HCT116 (cell line): ENCODE measurements around the gene DHX15. TPM values are rescaled to one million over a fixed set of nuclear protein-coding genes. Genes with fewer than 3 reads are reported as not detected.

ENCODE experiments used
- ATAC-seq: fragments of 200-7000 bp; cut with Tn5 transposase; 2 replicates; pipeline ENCODE4 v1.9.1; 2020; ENCODE audit warnings: mild to moderate bottlenecking, moderate library complexity
- BruUV-seq: library from RNA; stranded (reverse); fragments of 400-500 nt; replicated peaks from 2 replicates; lab custom pipeline; 2021; lab: Mats Ljungman, UMichigan
- CTCF ChIA-PET: fragments of 300-600 bp; sonication (Branson Sonifier 250); formaldehyde crosslinking; loops from one replicate; lab custom pipeline; 2021; ENCODE audit warnings: antibody characterized with exemption; lab: Charles Lee
- POLR2A ChIA-PET: fragments of 300-600, 350-600 bp; sonication (Branson Sonifier 250); formaldehyde crosslinking; loops from one replicate; lab custom pipeline; 2021; ENCODE audit warnings: antibody characterized with exemption; lab: Charles Lee
- RAD21 ChIA-PET, 2 experiments: fragments of 300-600 bp; sonication (Branson Sonifier 250); formaldehyde crosslinking; loops; one replicate each; lab custom pipeline; 2023; ENCODE audit warnings: low total read pairs in 2 of 2; ENCODE audit not compliant: uncharacterized antibody in 2 of 2, unreplicated experiment in 2 of 2, low non-redundant PET in 1 of 2; lab: Charles Lee
- DNase-seq: peaks from one replicate; pipeline ENCODE4 v3.0.0-alpha.2; 2010; ENCODE audit warnings: low read depth, low spot score
- H2AFZ ChIP-seq: fragments of 200-600 bp; shearing (Covaris generic), sonication (generic); 2 replicates; pipeline ENCODE4 v1.6.1; 2017; ENCODE audit warnings: low read depth, mixed run types, mixed read lengths, antibody characterized with exemption, low read length; ENCODE audit not compliant: poor library complexity, severe bottlenecking
- H3K27ac ChIP-seq: 2 replicates; pipeline ENCODE4 v1.5.1; 2012; ENCODE audit warnings: low read depth, low read length
- H3K27me3 ChIP-seq: fragments of 200-600 bp; sonication (generic); 2 replicates; pipeline ENCODE4 v1.6.1; 2016; ENCODE audit warnings: mixed run types, low read length, mixed read lengths; ENCODE audit not compliant: insufficient read depth
- H3K36me3 ChIP-seq, 2 experiments: fragments of 200-500 bp in 1 of 2; fragments of 200-600 bp in 1 of 2; sonication (Bioruptor generic) in 1 of 2; sonication (generic) in 1 of 2; 2 replicates each; pipeline versions ENCODE4 v1.5.1 to v1.6.1; 2014 to 2016; ENCODE audit warnings: low read length in 2 of 2, inconsistent platforms in 1 of 2, mixed read lengths in 1 of 2, mixed run types in 1 of 2; ENCODE audit not compliant: insufficient read depth in 2 of 2, control insufficient read depth in 1 of 2
- H3K4me1 ChIP-seq, 2 experiments: fragments of 200-600 bp in 1 of 2; sonication (generic) in 1 of 2; 2 replicates each; pipeline versions ENCODE4 v1.5.1 to v1.6.1; 2012 to 2017; ENCODE audit warnings: low read length in 2 of 2, inconsistent platforms in 1 of 2, mild to moderate bottlenecking in 1 of 2, mixed read lengths in 1 of 2, mixed run types in 1 of 2, moderate library complexity in 1 of 2; ENCODE audit not compliant: insufficient read depth in 2 of 2, control insufficient read depth in 1 of 2
- H3K4me2 ChIP-seq: fragments of 200-600 bp; sonication (generic); 2 replicates; pipeline ENCODE4 v1.6.1; 2017; ENCODE audit warnings: mixed run types, low read length, mixed read lengths
- H3K4me3 ChIP-seq, 2 experiments: fragments of 200-600 bp in 1 of 2; sonication (generic) in 1 of 2; replicated peaks in 1 of 2; 2 replicates each; pipeline ENCODE4 v1.5.1; 2011 to 2016; ENCODE audit warnings: low read length in 2 of 2, control low read depth in 1 of 2, low read depth in 1 of 2, mild to moderate bottlenecking in 1 of 2, mixed read lengths in 1 of 2, mixed run types in 1 of 2
- H3K79me2 ChIP-seq: fragments of 200-600 bp; sonication (generic); 2 replicates; pipeline ENCODE4 v1.6.1; 2017; ENCODE audit warnings: mild to moderate bottlenecking, mixed run types, low read length, moderate library complexity, mixed read lengths; ENCODE audit not compliant: insufficient read depth
- H3K9ac ChIP-seq: fragments of 200-600 bp; sonication (generic); 2 replicates; pipeline ENCODE4 v1.6.1; 2016; ENCODE audit warnings: low read length, mixed read lengths
- H3K9me2 ChIP-seq: fragments of 200-600 bp; sonication (generic), shearing (Covaris generic); 2 replicates; pipeline ENCODE4 v1.6.1; 2017; ENCODE audit warnings: mixed run types, mild to moderate bottlenecking, moderate library complexity; ENCODE audit not compliant: insufficient read depth
- H3K9me3 ChIP-seq, 2 experiments: fragments of 200-500 bp in 1 of 2; fragments of 200-600 bp in 1 of 2; sonication (Bioruptor generic) in 1 of 2; sonication (generic) in 1 of 2; 2 replicates each; pipeline ENCODE4 v1.6.1; 2014 to 2017; ENCODE audit warnings: low read length in 2 of 2, mixed read lengths in 2 of 2, inconsistent platforms in 1 of 2, low read depth in 1 of 2, mild to moderate bottlenecking in 1 of 2, mixed run types in 1 of 2, moderate library complexity in 1 of 2; ENCODE audit not compliant: control insufficient read depth in 1 of 2, insufficient read depth in 1 of 2
- H4K20me1 ChIP-seq: fragments of 200-600 bp; sonication (generic), shearing (Covaris generic); 2 replicates; pipeline ENCODE4 v1.6.1; 2017; ENCODE audit warnings: mixed run types, mild to moderate bottlenecking, moderate library complexity; ENCODE audit not compliant: insufficient read depth
- ATF3 ChIP-seq: IDR thresholded peaks from 2 replicates; pipeline ENCODE4 v1.6.1; 2012
- CBX3 ChIP-seq: IDR thresholded peaks from 2 replicates; pipeline ENCODE4 v1.6.1; 2012; ENCODE audit warnings: low read depth
- CEBPB ChIP-seq: IDR thresholded peaks from 2 replicates; pipeline ENCODE4 v1.6.1; 2012; ENCODE audit warnings: low read depth
- ELF1 ChIP-seq: IDR thresholded peaks from 2 replicates; pipeline ENCODE4 v1.6.1; 2012; ENCODE audit warnings: low read depth, borderline replicate concordance
- EZH2 ChIP-seq: fragments of 200-600 bp; sonication (generic); IDR thresholded peaks from 2 replicates; pipeline ENCODE4 v1.6.1; 2017; ENCODE audit warnings: antibody characterized with exemption, mixed run types
- EZH2phosphoT487 ChIP-seq: fragments of 200-600 bp; IDR thresholded peaks from 2 replicates; pipeline ENCODE4 v1.6.1; 2018; ENCODE audit warnings: antibody characterized with exemption, borderline replicate concordance
- POLR2A ChIP-seq: IDR thresholded peaks from 2 replicates; pipeline ENCODE4 v1.7.0; 2011; ENCODE audit warnings: borderline replicate concordance; ENCODE audit not compliant: insufficient read depth, insufficient read length; ENCODE audit errors: extremely low read depth
- POLR2AphosphoS5 ChIP-seq: IDR thresholded peaks from 2 replicates; pipeline ENCODE4 v1.6.1; 2011; ENCODE audit warnings: mild to moderate bottlenecking, low read depth, low read length, moderate library complexity
- RAD21 ChIP-seq: IDR thresholded peaks from 2 replicates; pipeline ENCODE4 v1.6.1; 2012; ENCODE audit warnings: low read depth, mild to moderate bottlenecking
- SIN3A ChIP-seq: IDR thresholded peaks from 2 replicates; pipeline ENCODE4 v1.6.1; 2012; ENCODE audit warnings: low read depth
- SP1 ChIP-seq: IDR thresholded peaks from 2 replicates; pipeline ENCODE4 v1.6.1; 2012; ENCODE audit warnings: low read depth
- YY1 ChIP-seq: IDR thresholded peaks from 2 replicates; pipeline ENCODE4 v1.6.1; 2011; ENCODE audit warnings: low read length, low read depth, moderate library complexity, mild to moderate bottlenecking; ENCODE audit not compliant: insufficient replicate concordance; ENCODE audit errors: extremely low read depth
- ZBTB33 ChIP-seq: IDR thresholded peaks from 2 replicates; pipeline ENCODE4 v1.6.1; 2011; ENCODE audit warnings: mild to moderate bottlenecking, low read length, moderate library complexity; ENCODE audit not compliant: insufficient replicate concordance; ENCODE audit errors: extremely low read depth
- ZFX ChIP-seq: fragments of 450-650 bp; IDR thresholded peaks from 2 replicates; pipeline ENCODE4 v1.6.1; 2017
- intact Hi-C: fragments of 100-400 bp; cut with micrococcal nuclease; formaldehyde crosslinking; loops from 2 replicates; pipeline ENCODE4 v1.10.0; 2022
- total RNA-seq: library from RNA; stranded (reverse); gene quantifications from one replicate; pipeline ENCODE4 v1.2.1, GENCODE V29; 2021; ENCODE audit not compliant: unreplicated experiment
- TF ChIP-seq, protein P1 (sequence below): IDR thresholded peaks from 2 replicates; pipeline ENCODE4 v1.6.1; 2012
- TF ChIP-seq, protein P2 (sequence below): IDR thresholded peaks from 2 replicates; pipeline ENCODE4 v1.6.1; 2012; ENCODE audit warnings: low read depth

Gene DHX15
- total RNA-seq, 1 experiment from 2014 or later = 195 TPM

DNA sequence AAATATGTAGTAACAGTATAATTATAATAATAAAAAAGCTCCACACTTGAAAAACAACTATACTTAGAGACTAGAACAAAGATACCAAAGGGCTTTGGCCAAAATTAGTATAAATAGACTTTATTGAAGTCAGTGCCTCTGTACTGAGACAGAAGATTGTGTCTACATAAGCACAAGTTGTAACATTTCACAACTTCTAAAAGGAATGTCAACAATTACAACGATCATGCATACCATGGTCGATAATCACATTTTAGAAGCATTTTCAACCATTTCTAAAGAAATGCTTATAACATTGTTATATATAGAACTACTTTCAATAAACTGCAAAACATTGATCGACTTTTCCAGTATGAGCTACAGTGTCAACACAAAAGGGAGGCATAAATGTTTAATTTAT, 57.0 kb downstream of the DHX15 start:
- POLR2A ChIA-PET = no interaction called here
- TF ChIP-seq SIN3A = no peak
- DNase-seq (no peak), ATAC-seq (no peak)
- Histone ChIP-seq H3K4me2 (no peak overlapping the region), H2AFZ (no peak overlapping the region), H4K20me1 (peaks cover 32% of the 10 kb centered on the region; the same call in 1 of the 2 replicates), H3K4me3 (no peak overlapping the region), H3K9ac (no peak overlapping the region), H3K36me3 (peaks cover 43 to 58% of the 10 kb centered on the region in 2 experiments), H3K27me3 (no peaks in the 10 kb centered on the region), H3K9me2 (no peaks in the 10 kb centered on the region), H3K4me1 (no peaks in the 10 kb centered on the region), H3K79me2 (peaks cover 97% of the 10 kb centered on the region), H3K9me3 (no peaks in the 10 kb centered on the region), H3K27ac (no peak overlapping the region)
- RAD21 ChIA-PET = no interaction called here
- BruUV-seq = no TSS peak
- intact Hi-C loops = no loop called here
- CTCF ChIA-PET = no interaction called here

DNA sequence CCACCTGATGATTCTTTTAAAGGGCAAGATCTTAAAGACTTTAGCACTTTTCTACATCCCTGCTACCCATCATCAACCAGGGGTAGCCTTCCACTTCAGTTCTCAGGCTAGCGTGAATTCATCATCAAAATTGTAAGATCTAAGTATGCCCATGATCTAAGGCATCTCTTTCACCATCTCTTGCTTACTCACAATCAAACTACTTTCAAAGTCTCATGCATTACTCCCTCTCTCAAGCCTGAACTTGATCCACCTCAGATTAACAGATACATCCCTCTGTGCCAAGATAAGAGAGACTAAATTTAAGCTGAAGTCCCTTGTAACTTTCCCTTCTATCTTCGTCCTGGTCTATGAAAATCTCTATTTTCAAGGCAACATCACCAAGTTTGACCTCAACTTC, 62.8 kb downstream of the DHX15 start:
- Histone ChIP-seq H4K20me1 (peaks cover 40% of the 10 kb centered on the region; the same call in 1 of the 2 replicates), H3K4me2 (no peak overlapping the region), H3K27me3 (no peaks in the 10 kb centered on the region), H3K9me3 (no peaks in the 10 kb centered on the region), H2AFZ (no peak overlapping the region), H3K79me2 (peaks cover 97% of the 10 kb centered on the region), H3K4me1 (no peaks in the 10 kb centered on the region), H3K27ac (no peak overlapping the region), H3K9ac (no peak overlapping the region), H3K9me2 (no peaks in the 10 kb centered on the region), H3K4me3 (no peak overlapping the region), H3K36me3 (peaks cover 11 to 35% of the 10 kb centered on the region in 2 experiments; a peak in 3 of 4 replicates)
- ATAC-seq = no peak
- RAD21 ChIA-PET = no interaction called here
- DNase-seq = no peak
- CTCF ChIA-PET = no interaction called here
- intact Hi-C loops = no loop called here
- BruUV-seq = no TSS peak
- POLR2A ChIA-PET = no interaction called here
- no peak for TF ChIP-seq SIN3A
- no peak for TF ChIP-seq ZFX
- no peak for TF ChIP-seq CEBPB
- no peak for TF ChIP-seq EZH2
- no peak for TF ChIP-seq ATF3
- no peak for TF ChIP-seq CBX3
- TF ChIP-seq, protein P1, sequence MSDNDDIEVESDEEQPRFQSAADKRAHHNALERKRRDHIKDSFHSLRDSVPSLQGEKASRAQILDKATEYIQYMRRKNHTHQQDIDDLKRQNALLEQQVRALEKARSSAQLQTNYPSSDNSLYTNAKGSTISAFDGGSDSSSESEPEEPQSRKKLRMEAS = no peak
- TF ChIP-seq YY1 = no peak
- no peak for TF ChIP-seq POLR2A
- TF ChIP-seq, protein P2, sequence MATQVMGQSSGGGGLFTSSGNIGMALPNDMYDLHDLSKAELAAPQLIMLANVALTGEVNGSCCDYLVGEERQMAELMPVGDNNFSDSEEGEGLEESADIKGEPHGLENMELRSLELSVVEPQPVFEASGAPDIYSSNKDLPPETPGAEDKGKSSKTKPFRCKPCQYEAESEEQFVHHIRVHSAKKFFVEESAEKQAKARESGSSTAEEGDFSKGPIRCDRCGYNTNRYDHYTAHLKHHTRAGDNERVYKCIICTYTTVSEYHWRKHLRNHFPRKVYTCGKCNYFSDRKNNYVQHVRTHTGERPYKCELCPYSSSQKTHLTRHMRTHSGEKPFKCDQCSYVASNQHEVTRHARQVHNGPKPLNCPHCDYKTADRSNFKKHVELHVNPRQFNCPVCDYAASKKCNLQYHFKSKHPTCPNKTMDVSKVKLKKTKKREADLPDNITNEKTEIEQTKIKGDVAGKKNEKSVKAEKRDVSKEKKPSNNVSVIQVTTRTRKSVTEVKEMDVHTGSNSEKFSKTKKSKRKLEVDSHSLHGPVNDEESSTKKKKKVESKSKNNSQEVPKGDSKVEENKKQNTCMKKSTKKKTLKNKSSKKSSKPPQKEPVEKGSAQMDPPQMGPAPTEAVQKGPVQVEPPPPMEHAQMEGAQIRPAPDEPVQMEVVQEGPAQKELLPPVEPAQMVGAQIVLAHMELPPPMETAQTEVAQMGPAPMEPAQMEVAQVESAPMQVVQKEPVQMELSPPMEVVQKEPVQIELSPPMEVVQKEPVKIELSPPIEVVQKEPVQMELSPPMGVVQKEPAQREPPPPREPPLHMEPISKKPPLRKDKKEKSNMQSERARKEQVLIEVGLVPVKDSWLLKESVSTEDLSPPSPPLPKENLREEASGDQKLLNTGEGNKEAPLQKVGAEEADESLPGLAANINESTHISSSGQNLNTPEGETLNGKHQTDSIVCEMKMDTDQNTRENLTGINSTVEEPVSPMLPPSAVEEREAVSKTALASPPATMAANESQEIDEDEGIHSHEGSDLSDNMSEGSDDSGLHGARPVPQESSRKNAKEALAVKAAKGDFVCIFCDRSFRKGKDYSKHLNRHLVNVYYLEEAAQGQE = no peak
- no peak for TF ChIP-seq ZBTB33
- no peak for TF ChIP-seq POLR2AphosphoS5
- no peak for TF ChIP-seq RAD21
- TF ChIP-seq EZH2phosphoT487 = no peak
- no peak for TF ChIP-seq SP1
- TF ChIP-seq ELF1 = no peak
